ENCODE data around the gene DNAAF8. TPM values are rescaled to one million over a fixed set of nuclear protein-coding genes. Genes with fewer than 3 reads are reported as not detected.

Gene DNAAF8
- total RNA-seq, 4 donors from 2014 or later, result 0.44 to 1.2 (median 0.91) TPM

DNA sequence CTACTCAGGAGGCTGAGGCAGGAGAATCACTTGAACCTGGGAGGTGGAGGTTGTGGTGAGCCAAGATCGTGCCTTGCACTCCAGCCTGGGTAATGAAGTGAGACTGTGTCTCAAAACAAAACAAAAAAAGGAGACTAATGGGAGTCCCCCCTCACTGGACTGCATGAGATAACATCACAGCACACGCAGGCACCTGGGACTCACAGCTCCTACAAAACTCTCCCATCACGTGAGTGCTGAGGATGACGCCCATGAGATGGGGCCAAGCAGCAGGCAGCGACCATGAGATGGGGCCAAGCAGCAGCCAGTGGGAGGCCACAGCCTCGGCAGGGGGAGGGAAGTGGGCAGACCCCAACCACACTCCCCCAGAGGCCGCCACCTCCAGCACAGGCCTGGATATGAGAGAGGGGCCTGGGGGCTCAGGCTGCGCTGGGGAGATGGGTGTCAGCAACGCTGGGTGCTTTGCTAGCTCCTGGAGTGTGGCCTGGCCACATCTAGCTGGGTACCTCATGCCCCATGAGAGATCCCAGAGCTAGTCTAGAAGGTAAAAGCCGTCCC lies 15.4 kb downstream of the DNAAF8 start:
- intact Hi-C loops (cut with DNase I; ENCODE audit: low total_unique reads), result no loop called here
- H3K36me3 ChIP-seq, result peaks cover 7 to 40% of the 10 kb centered on the region in 2 donors
- ATAC-seq (no peak), DNase-seq (no peak)
- no peaks in the 10 kb centered on the region for H3K27me3 ChIP-seq
- peaks cover 0 to 3% of the 10 kb centered on the region in 2 donors for H3K4me1 ChIP-seq
- no peak overlapping the region for H3K4me3 ChIP-seq
- in situ Hi-C loops (cut with MboI; ENCODE audit: low sequenced_read_pairs in 4 of 4), result no loop called here
- no peak overlapping the region for H3K27ac ChIP-seq
- TF ChIP-seq, protein P1, sequence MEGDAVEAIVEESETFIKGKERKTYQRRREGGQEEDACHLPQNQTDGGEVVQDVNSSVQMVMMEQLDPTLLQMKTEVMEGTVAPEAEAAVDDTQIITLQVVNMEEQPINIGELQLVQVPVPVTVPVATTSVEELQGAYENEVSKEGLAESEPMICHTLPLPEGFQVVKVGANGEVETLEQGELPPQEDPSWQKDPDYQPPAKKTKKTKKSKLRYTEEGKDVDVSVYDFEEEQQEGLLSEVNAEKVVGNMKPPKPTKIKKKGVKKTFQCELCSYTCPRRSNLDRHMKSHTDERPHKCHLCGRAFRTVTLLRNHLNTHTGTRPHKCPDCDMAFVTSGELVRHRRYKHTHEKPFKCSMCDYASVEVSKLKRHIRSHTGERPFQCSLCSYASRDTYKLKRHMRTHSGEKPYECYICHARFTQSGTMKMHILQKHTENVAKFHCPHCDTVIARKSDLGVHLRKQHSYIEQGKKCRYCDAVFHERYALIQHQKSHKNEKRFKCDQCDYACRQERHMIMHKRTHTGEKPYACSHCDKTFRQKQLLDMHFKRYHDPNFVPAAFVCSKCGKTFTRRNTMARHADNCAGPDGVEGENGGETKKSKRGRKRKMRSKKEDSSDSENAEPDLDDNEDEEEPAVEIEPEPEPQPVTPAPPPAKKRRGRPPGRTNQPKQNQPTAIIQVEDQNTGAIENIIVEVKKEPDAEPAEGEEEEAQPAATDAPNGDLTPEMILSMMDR (IDR thresholded peaks at IDR 0.05 in 4 of 5, conservative IDR thresholded peaks at IDR 0.05 in 1 of 5), result no peak
- TF ChIP-seq POLR2A (IDR thresholded peaks at IDR 0.05), result no peak
- H3K9me3 ChIP-seq, result no peaks in the 10 kb centered on the region

DNA sequence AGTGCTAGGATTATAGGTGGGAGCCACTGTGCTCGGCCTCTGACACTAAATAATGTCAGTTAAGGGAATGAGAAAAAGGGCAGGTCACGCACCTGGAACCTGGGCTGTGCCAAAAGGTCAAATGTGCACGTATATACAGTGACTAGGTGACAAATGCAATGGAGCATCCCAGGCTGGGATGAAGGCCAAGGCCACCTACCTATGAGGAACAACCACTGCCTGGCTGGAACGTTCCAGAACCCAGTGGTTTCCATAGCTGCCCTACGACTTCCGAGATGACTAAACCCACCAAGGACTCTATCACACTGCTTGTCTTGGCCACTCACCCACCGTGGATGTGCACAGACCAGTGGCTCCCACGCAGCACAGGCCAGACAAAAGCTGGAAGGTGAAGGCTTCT lies 16.6 kb downstream of the DNAAF8 start:
- Histone ChIP-seq H3K4me3 (no peak overlapping the region), H3K27me3 (no peaks in the 10 kb centered on the region), H3K36me3 (peaks cover 8 to 51% of the 10 kb centered on the region in 2 donors), H3K27ac (no peak overlapping the region), H3K9me3 (no peaks in the 10 kb centered on the region), H3K4me1 (peaks cover 0 to 3% of the 10 kb centered on the region in 2 donors)
- DNase-seq, result no peak
- TF ChIP-seq, protein P1 (IDR thresholded peaks at IDR 0.05 in 4 of 5, conservative IDR thresholded peaks at IDR 0.05 in 1 of 5), result no peak
- TF ChIP-seq POLR2A (IDR thresholded peaks at IDR 0.05), result no peak
- in situ Hi-C loops (cut with MboI; ENCODE audit: low sequenced_read_pairs in 4 of 4) (no loop called here), intact Hi-C loops (cut with DNase I; ENCODE audit: low total_unique reads) (no loop called here)
- ATAC-seq, result no peak

DNA sequence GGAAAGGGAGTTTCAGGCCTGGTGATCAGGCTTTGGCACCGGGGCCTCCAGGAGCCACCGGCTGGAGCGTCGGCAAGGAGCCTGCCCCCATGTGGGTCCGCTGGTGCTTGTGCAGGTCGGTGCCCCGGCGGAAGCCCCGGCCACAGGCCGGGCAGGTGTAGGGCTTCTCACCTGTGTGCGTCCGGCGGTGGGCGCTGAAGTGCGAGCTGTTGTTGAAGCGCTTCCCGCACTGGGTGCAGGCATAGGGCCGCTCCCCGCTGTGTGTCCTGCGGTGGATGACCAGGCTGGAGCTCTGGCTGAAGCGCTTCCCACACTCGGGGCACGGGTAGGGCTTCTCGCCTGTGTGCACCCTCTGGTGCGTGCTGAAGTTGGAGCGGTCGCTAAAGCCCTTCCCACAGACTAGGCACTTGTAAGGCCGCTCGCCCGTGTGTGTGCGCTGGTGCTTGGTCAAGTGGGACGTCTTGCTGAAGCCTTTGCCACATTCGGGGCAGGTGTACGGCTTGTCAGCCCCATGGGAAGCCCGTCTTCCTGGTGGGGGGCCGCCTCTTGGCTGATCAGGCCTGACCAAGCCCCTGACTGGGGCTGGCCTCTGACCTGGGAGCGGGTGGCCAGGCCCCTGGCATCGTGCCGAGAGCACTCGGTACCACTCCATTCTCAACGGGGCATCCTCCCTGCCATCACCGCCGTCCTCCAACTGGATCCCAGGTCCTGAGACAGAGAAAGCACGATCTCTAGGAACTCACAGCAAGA lies 18.2 kb downstream of the DNAAF8 start:
- H3K4me1 ChIP-seq, result no peaks in the 10 kb centered on the region

DNA sequence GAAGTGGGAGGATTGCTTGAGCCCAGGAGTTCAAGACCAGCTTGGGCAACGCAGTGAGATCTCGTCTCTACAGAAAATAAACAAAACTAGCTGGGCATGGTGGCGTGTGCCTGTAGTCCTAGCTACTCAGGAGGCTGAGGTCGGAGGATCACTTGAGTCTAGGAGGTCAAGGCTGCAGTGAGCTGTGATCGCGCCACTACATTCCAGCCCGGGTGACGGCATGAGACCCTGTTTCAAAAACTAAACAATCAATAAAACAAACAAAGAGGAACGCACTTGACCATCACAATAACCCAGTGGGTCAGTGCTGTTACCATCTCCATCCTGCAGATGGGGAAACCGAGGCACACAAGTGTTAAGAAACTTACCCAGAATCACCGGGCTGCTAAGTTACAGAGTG lies 18.9 kb downstream of the DNAAF8 start:
- H3K27ac ChIP-seq, result no peak overlapping the region
- intact Hi-C loops (cut with DNase I; ENCODE audit: low total_unique reads), result no loop called here
- H3K4me1 ChIP-seq, result no peaks in the 10 kb centered on the region
- no peak for ATAC-seq
- peaks cover 8 to 75% of the 10 kb centered on the region in 2 donors for H3K36me3 ChIP-seq
- in situ Hi-C loops (cut with MboI; ENCODE audit: low sequenced_read_pairs in 4 of 4), result no loop called here
- no peaks in the 10 kb centered on the region for H3K9me3 ChIP-seq
- no peak for TF ChIP-seq POLR2A (IDR thresholded peaks at IDR 0.05)
- TF ChIP-seq, protein P1 (IDR thresholded peaks at IDR 0.05 in 4 of 5, conservative IDR thresholded peaks at IDR 0.05 in 1 of 5), result no peak
- no peak overlapping the region for H3K4me3 ChIP-seq
- no peak for DNase-seq
- H3K27me3 ChIP-seq, result no peaks in the 10 kb centered on the region

More for the DNA sequence above, 18.2 kb downstream of the DNAAF8 start:
- Histone ChIP-seq H3K4me3 (no peak overlapping the region), H3K9me3 (no peaks in the 10 kb centered on the region), H3K27me3 (no peaks in the 10 kb centered on the region), H3K36me3 (peaks cover 8 to 68% of the 10 kb centered on the region in 2 donors), H3K27ac (no peak overlapping the region)
- no peak for TF ChIP-seq POLR2A (IDR thresholded peaks at IDR 0.05)
- TF ChIP-seq, protein P1 (IDR thresholded peaks at IDR 0.05 in 4 of 5, conservative IDR thresholded peaks at IDR 0.05 in 1 of 5), result no peak
- in situ Hi-C loops (cut with MboI; ENCODE audit: low sequenced_read_pairs in 4 of 4), result no loop called here
- intact Hi-C loops (cut with DNase I; ENCODE audit: low total_unique reads), result no loop called here
- ATAC-seq, result no peak
- no peak for DNase-seq

Data from gastrocnemius medialis (tissue), 4 donors.